ENCODE results near the gene PDF. TPM values are rescaled to one million over a fixed set of nuclear protein-coding genes. Genes with fewer than 3 reads are reported as not detected.

Gene PDF
- total RNA-seq, 1 donor from 2014 or later: 15.3 TPM

DNA sequence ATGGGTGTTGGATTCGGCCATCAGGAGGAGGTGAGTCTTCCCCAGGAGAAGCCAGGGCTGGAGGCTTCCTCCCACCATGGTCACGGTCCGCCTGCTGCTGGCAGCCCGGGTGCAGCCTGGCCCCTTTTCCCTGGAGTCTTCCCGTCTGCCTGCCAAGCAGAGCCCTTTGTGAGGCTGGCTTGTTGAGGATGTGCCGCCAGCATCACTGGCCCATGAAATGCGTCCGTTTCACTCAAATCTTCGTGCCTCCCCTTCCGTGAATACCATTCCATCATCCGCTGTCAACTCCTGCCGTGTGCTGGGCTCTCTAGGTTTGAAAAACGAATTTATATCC is 9.7 kb downstream of the PDF start:
- Mint-ChIP-seq H3K4me1 (ENCODE audit: low read depth) (peaks cover 9% of the 10 kb centered on the region), H3K27ac (ENCODE audit: unreplicated experiment) (peak overlapping the region; percentile 5), H3K36me3 (ENCODE audit: low read depth) (peaks cover 36% of the 10 kb centered on the region)

DNA sequence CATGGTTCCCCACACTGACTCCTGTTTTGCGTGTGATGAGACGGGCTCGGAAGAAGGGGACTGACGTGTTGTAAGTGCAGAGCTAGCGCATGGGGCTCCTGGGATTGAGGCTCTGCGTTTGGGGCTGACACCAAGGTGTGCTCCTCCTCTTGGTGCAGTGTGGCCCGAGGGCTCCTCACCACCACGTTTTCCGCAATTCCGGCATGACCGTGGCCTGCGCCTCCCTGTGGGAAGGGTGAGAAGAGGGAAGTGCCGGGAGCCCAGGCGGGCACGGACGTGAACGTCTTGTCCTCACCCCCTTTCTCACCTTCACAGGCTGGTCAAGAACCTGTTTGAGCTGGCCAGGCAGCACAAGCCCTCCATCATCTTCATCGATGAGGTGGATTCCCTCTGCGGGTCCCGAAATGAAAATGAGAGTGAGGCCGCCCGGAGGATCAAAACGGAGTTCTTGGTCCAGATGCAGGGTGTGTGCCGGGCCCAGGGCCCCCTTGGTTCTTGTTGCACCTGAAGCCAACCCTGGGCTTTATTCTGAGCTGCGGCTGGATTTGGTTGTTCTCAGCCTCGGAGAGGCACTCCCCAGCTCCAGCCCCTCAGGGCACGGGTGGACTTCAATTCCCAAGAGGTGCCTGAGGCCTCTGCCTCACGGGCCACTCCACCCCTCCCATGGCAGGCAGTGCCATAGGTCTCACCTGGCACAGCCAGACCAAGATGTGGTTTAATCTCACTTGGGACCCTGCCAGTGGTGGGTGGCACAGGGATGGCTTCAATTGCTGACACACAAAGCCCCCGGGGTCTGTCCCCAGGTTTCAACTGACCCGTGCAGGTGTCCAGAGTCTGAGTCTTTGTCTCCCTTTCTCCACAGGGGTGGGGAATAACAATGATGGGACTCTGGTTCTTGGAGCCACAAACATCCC is 10.3 kb downstream of the PDF start:
- Mint-ChIP-seq H3K27me3 (ENCODE audit: low read depth) (no peaks in the 10 kb centered on the region), H3K4me1 (ENCODE audit: low read depth) (peaks cover 8% of the 10 kb centered on the region), H3K9me3 (ENCODE audit: low read depth) (no peaks in the 10 kb centered on the region), H3K36me3 (ENCODE audit: low read depth) (peaks cover 36% of the 10 kb centered on the region), H3K4me3 (ENCODE audit: unreplicated experiment) (no peak overlapping the region), H3K27ac (ENCODE audit: unreplicated experiment) (no peak overlapping the region)
- TF ChIP-seq, protein P1, sequence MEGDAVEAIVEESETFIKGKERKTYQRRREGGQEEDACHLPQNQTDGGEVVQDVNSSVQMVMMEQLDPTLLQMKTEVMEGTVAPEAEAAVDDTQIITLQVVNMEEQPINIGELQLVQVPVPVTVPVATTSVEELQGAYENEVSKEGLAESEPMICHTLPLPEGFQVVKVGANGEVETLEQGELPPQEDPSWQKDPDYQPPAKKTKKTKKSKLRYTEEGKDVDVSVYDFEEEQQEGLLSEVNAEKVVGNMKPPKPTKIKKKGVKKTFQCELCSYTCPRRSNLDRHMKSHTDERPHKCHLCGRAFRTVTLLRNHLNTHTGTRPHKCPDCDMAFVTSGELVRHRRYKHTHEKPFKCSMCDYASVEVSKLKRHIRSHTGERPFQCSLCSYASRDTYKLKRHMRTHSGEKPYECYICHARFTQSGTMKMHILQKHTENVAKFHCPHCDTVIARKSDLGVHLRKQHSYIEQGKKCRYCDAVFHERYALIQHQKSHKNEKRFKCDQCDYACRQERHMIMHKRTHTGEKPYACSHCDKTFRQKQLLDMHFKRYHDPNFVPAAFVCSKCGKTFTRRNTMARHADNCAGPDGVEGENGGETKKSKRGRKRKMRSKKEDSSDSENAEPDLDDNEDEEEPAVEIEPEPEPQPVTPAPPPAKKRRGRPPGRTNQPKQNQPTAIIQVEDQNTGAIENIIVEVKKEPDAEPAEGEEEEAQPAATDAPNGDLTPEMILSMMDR (IDR thresholded peaks at IDR 0.05): no peak
- peak; percentile 74 for DNase-seq (ENCODE audit: low spot score)

More for the DNA sequence above, 9.7 kb downstream of the PDF start:
- no peak overlapping the region for H3K4me3 Mint-ChIP-seq (ENCODE audit: unreplicated experiment)
- no peaks in the 10 kb centered on the region for H3K9me3 Mint-ChIP-seq (ENCODE audit: low read depth)
- TF ChIP-seq, protein P1 (IDR thresholded peaks at IDR 0.05): no peak
- H3K27me3 Mint-ChIP-seq (ENCODE audit: low read depth): no peaks in the 10 kb centered on the region
- peak; percentile 61 for DNase-seq (ENCODE audit: low spot score)

DNA sequence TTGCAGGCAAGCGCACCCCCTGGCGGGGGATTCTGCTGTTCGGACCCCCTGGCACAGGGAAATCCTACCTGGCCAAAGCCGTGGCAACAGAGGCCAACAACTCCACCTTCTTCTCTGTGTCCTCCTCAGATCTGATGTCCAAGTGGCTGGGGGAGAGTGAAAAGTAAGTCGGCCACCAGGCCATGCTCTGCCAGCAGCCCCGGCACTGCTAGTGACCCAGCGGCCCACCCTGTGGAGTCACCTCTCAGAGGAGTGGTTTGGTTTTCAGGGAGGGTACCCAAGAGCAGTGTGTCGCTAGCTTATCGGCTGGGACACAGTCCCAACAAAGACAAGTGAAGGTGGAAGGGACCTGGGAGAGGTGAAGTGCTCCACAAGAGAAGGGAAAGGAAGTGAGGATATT is 11.0 kb downstream of the PDF start:
- peak overlapping the region; percentile 43 for H3K27ac Mint-ChIP-seq (ENCODE audit: unreplicated experiment)
- DNase-seq (ENCODE audit: low spot score): peak; percentile 76
- H3K27me3 Mint-ChIP-seq (ENCODE audit: low read depth): no peaks in the 10 kb centered on the region
- peaks cover 5% of the 10 kb centered on the region for H3K4me1 Mint-ChIP-seq (ENCODE audit: low read depth)
- no peak overlapping the region for H3K4me3 Mint-ChIP-seq (ENCODE audit: unreplicated experiment)
- TF ChIP-seq, protein P1 (IDR thresholded peaks at IDR 0.05): no peak
- peaks cover 35% of the 10 kb centered on the region for H3K36me3 Mint-ChIP-seq (ENCODE audit: low read depth)
- H3K9me3 Mint-ChIP-seq (ENCODE audit: low read depth): no peaks in the 10 kb centered on the region

DNA sequence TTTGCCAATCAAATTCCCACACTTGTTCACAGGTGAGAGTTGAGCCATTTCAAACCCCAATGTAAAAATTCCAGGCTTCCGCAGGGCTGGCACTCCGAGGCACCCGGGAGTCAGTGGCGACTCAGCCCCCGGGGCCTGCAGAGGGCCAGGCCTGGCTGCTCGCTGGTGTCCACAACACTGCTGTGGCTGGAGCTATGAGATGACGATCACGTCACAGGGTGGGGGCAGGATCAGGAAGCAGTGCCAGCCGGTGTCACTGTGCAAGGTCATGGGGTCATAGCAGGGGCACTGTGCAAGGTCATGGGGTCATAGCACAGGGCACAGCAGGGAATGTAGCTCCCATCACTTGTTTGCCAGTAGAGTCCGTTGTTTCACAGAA is 11.5 kb downstream of the PDF start:
- no peaks in the 10 kb centered on the region for H3K27me3 Mint-ChIP-seq (ENCODE audit: low read depth)
- H3K36me3 Mint-ChIP-seq (ENCODE audit: low read depth): peaks cover 35% of the 10 kb centered on the region
- H3K4me1 Mint-ChIP-seq (ENCODE audit: low read depth): no peaks in the 10 kb centered on the region
- TF ChIP-seq, protein P1 (IDR thresholded peaks at IDR 0.05): no peak
- peak; percentile 69 for DNase-seq (ENCODE audit: low spot score)
- H3K4me3 Mint-ChIP-seq (ENCODE audit: unreplicated experiment): no peak overlapping the region
- H3K9me3 Mint-ChIP-seq (ENCODE audit: low read depth): no peaks in the 10 kb centered on the region
- H3K27ac Mint-ChIP-seq (ENCODE audit: unreplicated experiment): no peak overlapping the region

DNA sequence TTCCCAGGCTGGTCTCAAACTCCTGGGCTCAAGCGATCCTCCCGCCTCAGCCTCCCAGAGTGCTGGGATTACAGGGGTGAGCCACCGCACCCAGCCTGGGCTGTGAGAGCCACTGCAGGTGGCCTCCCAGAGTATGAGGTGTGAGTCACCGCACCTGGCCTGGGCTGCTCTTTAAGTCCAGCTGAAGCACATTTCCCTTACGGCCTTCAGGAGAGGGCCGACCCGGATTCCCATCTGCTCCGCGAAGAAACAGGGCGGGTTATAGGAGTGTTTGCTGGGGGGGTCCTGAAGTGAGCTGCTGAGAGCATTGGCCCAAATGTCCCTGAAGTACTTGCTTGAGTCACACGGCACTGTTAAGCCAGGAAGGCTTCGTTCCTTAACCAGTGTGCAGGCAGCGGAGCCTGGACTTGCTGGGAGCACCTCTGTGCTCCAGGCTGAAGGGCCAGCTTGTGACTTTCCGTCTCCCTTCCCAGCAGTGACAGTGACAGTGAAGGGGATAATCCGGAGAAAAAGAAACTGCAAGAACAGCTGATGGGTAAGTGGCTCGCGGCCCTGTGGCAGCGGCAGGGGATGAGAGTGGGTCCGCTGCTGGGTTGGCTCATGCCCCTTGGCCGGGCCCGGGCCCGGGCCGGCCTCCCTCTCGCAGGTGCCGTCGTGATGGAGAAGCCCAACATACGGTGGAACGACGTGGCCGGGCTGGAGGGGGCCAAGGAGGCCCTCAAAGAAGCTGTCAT is 12.0 kb downstream of the PDF start:
- H3K27ac Mint-ChIP-seq (ENCODE audit: unreplicated experiment): no peak overlapping the region
- H3K4me3 Mint-ChIP-seq (ENCODE audit: unreplicated experiment): no peak overlapping the region
- TF ChIP-seq, protein P1 (IDR thresholded peaks at IDR 0.05): no peak
- H3K36me3 Mint-ChIP-seq (ENCODE audit: low read depth): peaks cover 35% of the 10 kb centered on the region
- peak; percentile 77 for DNase-seq (ENCODE audit: low spot score)
- H3K27me3 Mint-ChIP-seq (ENCODE audit: low read depth): no peaks in the 10 kb centered on the region
- peaks cover under 1% of the 10 kb centered on the region for H3K4me1 Mint-ChIP-seq (ENCODE audit: low read depth)
- H3K9me3 Mint-ChIP-seq (ENCODE audit: low read depth): no peaks in the 10 kb centered on the region
